ENCODE results near the gene PIGQ.

PIGQ gene

DNA sequence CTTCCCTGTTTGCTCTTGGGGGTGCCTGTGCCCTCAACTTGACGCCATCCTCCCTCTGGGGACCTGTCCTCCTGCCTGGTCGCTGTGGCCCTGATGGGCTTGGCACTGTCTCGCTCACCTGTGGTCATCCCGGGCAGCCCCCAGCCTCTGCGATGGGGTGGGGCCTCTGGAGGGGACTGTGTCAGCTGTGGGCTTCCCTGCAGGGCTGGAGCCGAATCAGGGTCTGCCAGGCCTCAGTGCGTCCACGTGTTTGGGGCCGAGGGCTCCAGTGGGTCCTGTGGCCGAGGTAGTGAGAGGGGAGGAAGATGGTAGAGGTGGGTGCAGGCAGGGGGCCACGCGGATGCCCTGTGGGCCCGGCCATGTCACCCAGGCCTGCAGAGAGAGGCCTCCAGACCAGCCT is 8.0 kb downstream of the PIGQ start:
- H3K27me3 ChIP-seq (ENCODE audit: insufficient read depth, low read depth, severe bottlenecking): no peaks in the 10 kb centered on the region
- peaks cover 18% of the 10 kb centered on the region for H3K36me3 ChIP-seq
- no peaks in the 10 kb centered on the region for H3K9me3 ChIP-seq (ENCODE audit: severe bottlenecking)
- H3K27ac ChIP-seq: no peak overlapping the region
- no peak for DNase-seq
- no peak overlapping the region for H3K4me3 ChIP-seq (ENCODE audit: low read depth, low read length)
- TF ChIP-seq CTCF (IDR thresholded peaks at IDR 0.05; ENCODE audit: low read depth, low read length): no peak

- DNase-seq: no peak
- H3K27ac ChIP-seq: no peak overlapping the region
- H3K36me3 ChIP-seq: peaks cover 20% of the 10 kb centered on the region
- no peaks in the 10 kb centered on the region for H3K9me3 ChIP-seq (ENCODE audit: severe bottlenecking)
- no peak for TF ChIP-seq CTCF (IDR thresholded peaks at IDR 0.05; ENCODE audit: low read depth, low read length)
- no peaks in the 10 kb centered on the region for H3K27me3 ChIP-seq (ENCODE audit: insufficient read depth, low read depth, severe bottlenecking)
- H3K4me3 ChIP-seq (ENCODE audit: low read depth, low read length): no peak overlapping the region
These were observed 8.6 kb downstream of the PIGQ start for GRCh38 chr16:578232-578869.

DNA sequence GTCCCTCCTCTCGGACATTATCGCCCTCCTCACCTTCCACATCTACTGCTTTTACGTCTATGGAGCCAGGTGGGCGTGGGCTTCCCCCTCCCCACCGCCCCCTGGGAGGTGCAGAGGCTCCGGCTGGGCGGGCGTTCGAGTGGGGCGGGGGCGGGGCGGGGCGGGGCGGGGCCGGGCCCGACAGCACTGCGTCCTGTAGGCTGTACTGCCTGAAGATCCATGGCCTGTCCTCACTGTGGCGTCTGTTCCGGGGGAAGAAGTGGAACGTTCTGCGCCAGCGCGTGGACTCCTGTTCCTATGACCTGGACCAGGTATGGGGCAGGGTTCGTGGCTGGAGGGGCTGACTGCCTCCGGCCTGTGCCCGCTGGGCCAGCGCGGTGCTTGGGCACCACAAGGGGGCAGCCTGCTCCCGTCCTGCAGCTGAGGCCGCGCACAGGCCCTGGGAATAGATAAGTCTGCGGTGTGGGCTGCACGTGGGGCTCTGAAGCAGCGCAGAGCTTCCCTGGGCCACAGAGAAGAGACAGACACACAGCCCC is 9.2 kb downstream of the PIGQ start:
- Histone ChIP-seq H3K9me3 (ENCODE audit: severe bottlenecking) (no peaks in the 10 kb centered on the region), H3K4me3 (ENCODE audit: low read depth, low read length) (no peak overlapping the region), H3K27ac (no peak overlapping the region), H3K27me3 (ENCODE audit: insufficient read depth, low read depth, severe bottlenecking) (no peaks in the 10 kb centered on the region), H3K36me3 (peaks cover 19% of the 10 kb centered on the region)
- peak; percentile 97 for TF ChIP-seq CTCF (IDR thresholded peaks at IDR 0.05; ENCODE audit: low read depth, low read length)
- peak; percentile 86 for DNase-seq

GRCh38 chr16:580141-580945 is 10.6 kb downstream of the PIGQ start:
- DNase-seq: no peak
- no peaks in the 10 kb centered on the region for H3K27me3 ChIP-seq (ENCODE audit: insufficient read depth, low read depth, severe bottlenecking)
- no peak for TF ChIP-seq CTCF (IDR thresholded peaks at IDR 0.05; ENCODE audit: low read depth, low read length)
- no peak overlapping the region for H3K4me3 ChIP-seq (ENCODE audit: low read depth, low read length)
- no peaks in the 10 kb centered on the region for H3K9me3 ChIP-seq (ENCODE audit: severe bottlenecking)
- H3K27ac ChIP-seq: no peak overlapping the region
- H3K36me3 ChIP-seq: peaks cover 5% of the 10 kb centered on the region

- no peak overlapping the region for H3K4me3 ChIP-seq (ENCODE audit: low read depth, low read length)
- no peak overlapping the region for H3K27ac ChIP-seq
- H3K9me3 ChIP-seq (ENCODE audit: severe bottlenecking): no peaks in the 10 kb centered on the region
- peaks cover 3% of the 10 kb centered on the region for H3K36me3 ChIP-seq
- H3K27me3 ChIP-seq (ENCODE audit: insufficient read depth, low read depth, severe bottlenecking): no peaks in the 10 kb centered on the region
- no peak for DNase-seq
- no peak for TF ChIP-seq CTCF (IDR thresholded peaks at IDR 0.05; ENCODE audit: low read depth, low read length)
These were observed 11.3 kb downstream of the PIGQ start for GRCh38 chr16:580946-581498.
